HepG2 (cell line): ENCODE data around the gene LITAF. TPM values are rescaled to one million over a fixed set of nuclear protein-coding genes. Genes with fewer than 3 reads are reported as not detected.

Experiments
- ARID5B ChIP-seq: IDR thresholded peaks from 2 replicates; pipeline ENCODE4 v1.4.0; 2020; ENCODE audit warnings: mild to moderate bottlenecking, missing genetic modification reagents
- BCL6 ChIP-seq: IDR thresholded peaks from 2 replicates; pipeline ENCODE4 v1.6.1; 2016; ENCODE audit warnings: missing genetic modification reagents, missing compliant biosample characterization
- FOXJ3 ChIP-seq: sonication (generic); formaldehyde crosslinking; IDR thresholded peaks from 2 replicates; pipeline ENCODE4 v1.4.0; 2020; ENCODE audit warnings: missing genetic modification reagents, mild to moderate bottlenecking, borderline replicate concordance
- HNF1A ChIP-seq, 2 experiments: sonication (generic) in 1 of 2; formaldehyde crosslinking in 1 of 2; IDR thresholded peaks; 2 replicates each; pipeline versions ENCODE4 v1.4.0 to v1.6.1; 2016 to 2020; ENCODE audit warnings: borderline replicate concordance in 1 of 2, low read depth in 1 of 2, mild to moderate bottlenecking in 1 of 2, missing genetic modification reagents in 1 of 2
- ISL2 ChIP-seq: sonication (generic); formaldehyde crosslinking; IDR thresholded peaks from 2 replicates; pipeline ENCODE4 v1.5.0; 2020; ENCODE audit warnings: missing genetic modification reagents
- NR2C2 ChIP-seq: sonication (generic); formaldehyde crosslinking; IDR thresholded peaks from 2 replicates; pipeline ENCODE4 v1.4.0; 2020; ENCODE audit warnings: missing genetic modification reagents, mild to moderate bottlenecking, moderate library complexity, borderline replicate concordance
- SKIL ChIP-seq: sonication (generic); formaldehyde crosslinking; IDR thresholded peaks from 2 replicates; pipeline ENCODE4 v1.8.0; 2022; ENCODE audit warnings: missing genetic modification reagents, mild to moderate bottlenecking, moderate library complexity, borderline replicate concordance
- ZFP36L2 ChIP-seq: sonication (generic); formaldehyde crosslinking; IDR thresholded peaks from 2 replicates; pipeline ENCODE4 v1.4.0; 2020; ENCODE audit warnings: missing genetic modification reagents
- polyA plus RNA-seq, 8 experiments: library from polyadenylated mRNA; depleted of rRNA in 3 of 8; stranded (reverse) in 7 of 8; unstranded in 1 of 8; fragments of >200 nt; fragmentation: Illumina TruSeq in 4 of 8; extraction: Trizol in 4 of 8; gene quantifications; 2 replicates each; pipeline versions ENCODE4 v1.2.1 to v1.2.3, GENCODE V29; 2011 to 2016; ENCODE audit warnings: low read depth in 4 of 8, missing spikeins in 1 of 8, mixed read lengths in 1 of 8; ENCODE audit not compliant: insufficient read depth in 1 of 8
- total RNA-seq, 5 experiments: library from RNA; depleted of rRNA; stranded (reverse); fragments of >200 nt; fragmentation: Illumina TruSeq; extraction: Trizol; gene quantifications; 2 replicates each; pipeline ENCODE4 v1.2.3, GENCODE V29; 2016; ENCODE audit warnings: low read depth in 1 of 5

LITAF gene
- total and polyA plus RNA-seq, 2 of the 13 experiments (the other 11 are each of a cell fraction or from before 2014, with no cell fraction given), result 80.1 to 141 TPM

- TF ChIP-seq ARID5B (CRISPR knock-in tag) (peak; percentile 56), BCL6 (CRISPR knock-in tag) (peak; percentile 41; the same call in 1 of the 2 replicates), ISL2 (CRISPR knock-in tag) (0 out of 2 replicates have a peak, but pooled peaks have one; percentile 4), FOXJ3 (CRISPR knock-in tag) (no peak), HNF1A (IDR thresholded peaks at IDR 0.05; ENCODE audit: low read depth) (peak; percentile 65; the same call in 1 of the 2 replicates), HNF1A (CRISPR knock-in tag; IDR thresholded peaks at IDR 0.05; ENCODE audit: borderline replicate concordance) (no peak), NR2C2 (no peak), SKIL (CRISPR knock-in tag) (no peak), ZFP36L2 (CRISPR knock-in tag) (no peak)
These were observed 23.2 kb downstream of the LITAF start (continued) for GRCh38 chr16:11563493-11564040.
